Stimulated activated naive CD4-positive, alpha-beta T cell treated with Interleukin-2 at 50 U/mL for 16 hours (primary cell): ENCODE results near the gene FGD2.

ENCODE experiments used
- DNase-seq: peaks from one replicate; lab custom pipeline; 2025; lab: John Stamatoyannopoulos, UW

Gene FGD2

GRCh38 chr6:37005061-37005810, at the start of gene FGD2:
Gene FGD2, plus strand, starts transcription at chr6:37005655. Its CDS starts 163 bp downstream, at chr6:37005818.
- DNase-seq, result no peak

GRCh38 chr6:36955671-36956445, 49.6 kb upstream of the FGD2 start:
- no peak for DNase-seq

GRCh38 chr6:36956446-36956820, 49.0 kb upstream of the FGD2 start:
- no peak for DNase-seq

- no peak for DNase-seq
Measured at GRCh38 chr6:36957773-36958271, 47.6 kb upstream of the FGD2 start.

GRCh38 chr6:36958775-36959554, 46.5 kb upstream of the FGD2 start:
- DNase-seq, result no peak

GRCh38 chr6:36959555-36960250, 45.8 kb upstream of the FGD2 start:
- no peak for DNase-seq

GRCh38 chr6:36961441-36962435, 43.7 kb upstream of the FGD2 start:
- DNase-seq, result no peak

- peak; percentile 74 for DNase-seq
Measured at GRCh38 chr6:36962874-36963273, 42.6 kb upstream of the FGD2 start.

- peak; percentile 23 for DNase-seq
Measured at GRCh38 chr6:36963451-36964290, 41.8 kb upstream of the FGD2 start.

- DNase-seq, result no peak
Measured at GRCh38 chr6:36964349-36964748, 41.1 kb upstream of the FGD2 start.

- DNase-seq, result no peak
Measured at GRCh38 chr6:36964908-36965307, 40.5 kb upstream of the FGD2 start.

GRCh38 chr6:36967301-36967700, 38.2 kb upstream of the FGD2 start:
- DNase-seq, result no peak

- no peak for DNase-seq
Measured at GRCh38 chr6:36967757-36968156, 37.7 kb upstream of the FGD2 start.

- no peak for DNase-seq
Measured at GRCh38 chr6:36968266-36968977, 37.0 kb upstream of the FGD2 start.

GRCh38 chr6:36969240-36969691, 36.2 kb upstream of the FGD2 start:
- no peak for DNase-seq

GRCh38 chr6:36969988-36970891, 35.2 kb upstream of the FGD2 start:
- no peak for DNase-seq

GRCh38 chr6:36970892-36971842, 34.3 kb upstream of the FGD2 start:
- DNase-seq, result no peak
